ENCODE measurements around the gene PGM2.

Gene PGM2

GRCh38 chr4:37904824-37905223, 78.3 kb downstream of the PGM2 start:
- no peak for DNase-seq

- no peak for DNase-seq
Measured at GRCh38 chr4:37905533-37906169, 79.2 kb downstream of the PGM2 start.

DNA sequence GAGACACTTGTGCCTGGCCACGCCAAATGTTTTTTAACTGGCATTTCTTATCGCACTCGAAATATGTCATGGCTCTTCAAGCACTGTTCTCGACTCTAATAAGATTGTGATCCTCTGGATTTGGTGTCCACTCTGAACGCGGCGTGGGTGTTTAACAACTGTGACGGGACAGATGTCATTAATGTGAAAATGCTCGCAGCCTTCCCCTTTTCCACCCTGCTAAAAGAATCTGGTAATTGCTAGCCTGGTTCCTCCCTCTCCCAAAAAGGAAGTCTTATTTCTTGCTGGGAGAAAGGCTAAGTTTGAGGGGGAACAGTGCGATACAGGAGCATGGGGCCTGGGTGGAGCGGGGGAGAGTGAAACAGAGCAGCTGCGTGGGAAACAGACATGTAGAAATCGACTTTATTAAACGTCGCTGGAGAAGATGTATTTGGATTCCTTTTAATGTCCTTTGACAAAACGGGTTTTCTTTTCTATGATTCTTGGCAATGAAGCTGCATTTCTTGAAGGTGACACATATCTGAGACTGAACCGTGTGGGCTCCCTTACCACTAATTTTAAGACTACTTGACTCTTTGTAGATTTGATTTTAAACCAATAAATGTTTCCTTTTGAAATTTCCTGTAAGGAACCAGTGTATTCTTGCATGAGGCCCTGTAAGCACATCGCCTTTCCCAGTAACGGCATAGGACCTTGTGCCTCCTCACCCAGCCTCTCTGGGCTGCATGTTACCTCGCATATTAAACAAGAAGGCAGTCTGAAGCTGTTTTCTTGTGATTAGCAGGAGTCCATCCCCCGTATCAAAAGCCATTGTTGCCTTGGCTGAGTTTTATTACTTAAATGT, 82.2 kb downstream of the PGM2 start:
- no peak for DNase-seq

DNA sequence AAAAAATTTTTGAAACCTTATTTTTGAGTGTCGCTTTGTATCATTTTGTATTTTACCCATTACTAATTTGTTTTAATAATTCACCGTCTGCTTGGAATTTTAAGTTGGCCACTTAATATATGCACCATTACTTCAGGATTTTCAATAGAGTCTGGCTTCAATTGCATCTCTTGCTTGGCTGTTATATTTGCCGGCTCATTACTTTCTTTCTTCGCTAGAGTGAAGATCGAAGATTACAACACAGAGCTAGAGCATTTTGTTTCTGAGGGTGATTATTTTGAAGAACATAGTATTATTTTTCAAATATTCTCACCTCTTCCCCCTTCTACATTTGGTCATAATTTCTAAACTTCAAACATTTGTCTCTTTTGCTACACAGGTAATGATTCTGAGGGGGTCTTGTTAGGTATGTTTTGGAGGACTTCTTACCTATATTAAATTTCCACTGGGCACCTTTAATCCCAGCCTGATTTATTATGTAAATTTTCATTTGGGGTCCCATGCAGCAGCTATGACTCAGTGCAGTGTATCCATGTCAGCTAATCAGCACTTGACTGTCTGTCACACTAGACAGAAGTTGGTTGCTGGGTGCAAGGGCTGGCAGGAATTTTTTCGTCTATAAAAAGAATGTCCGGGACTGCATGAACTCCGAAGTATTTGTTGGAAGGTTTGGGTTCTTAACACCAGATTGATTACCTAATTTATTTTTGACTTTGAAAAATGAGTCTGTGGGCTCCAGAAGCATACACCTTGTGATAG, 83.0 kb downstream of the PGM2 start:
- DNase-seq, result no peak

- no peak for DNase-seq
Measured at GRCh38 chr4:37910091-37910486, 83.6 kb downstream of the PGM2 start.

All from NCI-H2171 (cell line).